GM18907 (cell line): ENCODE measurements around the gene FEN1.

Experiments
- ATAC-seq: cut with Tn5 transposase; IDR thresholded peaks from one replicate; pipeline ENCODE4 v1.9.1; 2021; ENCODE audit warnings: mild to moderate bottlenecking, moderate library complexity; ENCODE audit not compliant: unreplicated experiment

Gene FEN1

GRCh38 chr11:61793083-61793828, 545 bp downstream of the FEN1 start:
- ATAC-seq = peak; percentile 31

- ATAC-seq = no peak
These were observed 1.1 kb downstream of the FEN1 start for GRCh38 chr11:61793829-61794204.

GRCh38 chr11:61794579-61794978, 1.9 kb downstream of the FEN1 start:
- ATAC-seq = no peak

- ATAC-seq = no peak
These were observed 2.7 kb downstream of the FEN1 start for GRCh38 chr11:61795459-61795858.

- ATAC-seq = no peak
These were observed 3.3 kb downstream of the FEN1 start for GRCh38 chr11:61795876-61796526.

GRCh38 chr11:61797263-61797944, 4.7 kb downstream of the FEN1 start:
- ATAC-seq = no peak

GRCh38 chr11:61799665-61800284, 7.1 kb downstream of the FEN1 start:
- no peak for ATAC-seq

GRCh38 chr11:61800331-61801281, 7.9 kb downstream of the FEN1 start:
- no peak for ATAC-seq

- ATAC-seq = no peak
These were observed 9.9 kb downstream of the FEN1 start for GRCh38 chr11:61802605-61803004.

GRCh38 chr11:61803889-61804647, 11.4 kb downstream of the FEN1 start:
- ATAC-seq = no peak

GRCh38 chr11:61805146-61805545, 12.4 kb downstream of the FEN1 start:
- no peak for ATAC-seq

GRCh38 chr11:61806785-61807184, 14.1 kb downstream of the FEN1 start:
- no peak for ATAC-seq

- ATAC-seq = no peak
These were observed 18.0 kb downstream of the FEN1 start for GRCh38 chr11:61810671-61811175.

- ATAC-seq = no peak
These were observed 19.1 kb downstream of the FEN1 start for GRCh38 chr11:61811831-61812230.

GRCh38 chr11:61812736-61813411, 20.2 kb downstream of the FEN1 start:
- no peak for ATAC-seq

GRCh38 chr11:61814247-61814957, 21.7 kb downstream of the FEN1 start:
- no peak for ATAC-seq

GRCh38 chr11:61814958-61815789, 22.5 kb downstream of the FEN1 start:
- peak; percentile 55 for ATAC-seq
